ENCODE results near the gene LRIT1. TPM values are rescaled to one million over a fixed set of nuclear protein-coding genes. Genes with fewer than 3 reads are reported as not detected.

The LRIT1 gene
- polyA plus RNA-seq, 3 donors = not detected

GRCh38 chr10:84193327-84193726, 48.0 kb downstream of the LRIT1 start:
- no peak for DNase-seq

- no peak for DNase-seq
Measured at GRCh38 chr10:84191106-84191505, 50.2 kb downstream of the LRIT1 start.

GRCh38 chr10:84190621-84191020, 50.7 kb downstream of the LRIT1 start:
- no peak for DNase-seq

- DNase-seq = no peak
Measured at GRCh38 chr10:84188815-84189214, 52.5 kb downstream of the LRIT1 start.

- DNase-seq = no peak
Measured at GRCh38 chr10:84185526-84186175, 55.7 kb downstream of the LRIT1 start.

- no peak for DNase-seq
Measured at GRCh38 chr10:84184517-84184916, 56.8 kb downstream of the LRIT1 start.

GRCh38 chr10:84181631-84182030, 59.7 kb downstream of the LRIT1 start:
- no peak for DNase-seq

Other genes starting within 250 kb of the LRIT1 start
- gene GHITM, start 102.0 kb downstream of the LRIT1 start, polyA plus RNA-seq (ENCODE audit: insufficient read length in 3 of 3) = 100 to 1,000 TPM; 161 to 165 (median 164) TPM
- gene GPR15LG, start 67.7 kb downstream of the LRIT1 start, polyA plus RNA-seq (ENCODE audit: insufficient read length in 3 of 3) = under 1 TPM; 0.43 to 0.97 (median 0.78) TPM
- 1 to 10 TPM in 2 of 3 donors, under 1 TPM in 1; 0.65 to 1.3 (median 1.2) TPM for gene CDHR1, start 47.0 kb downstream of the LRIT1 start, polyA plus RNA-seq (ENCODE audit: insufficient read length in 3 of 3)
- gene LRIT2, start 16.0 kb downstream of the LRIT1 start, polyA plus RNA-seq (ENCODE audit: insufficient read length in 3 of 3) = not detected
- under 1 TPM in 1 of 3 donors, not detected in 2; 0.10 TPM for gene RGR, start 3.5 kb upstream of the LRIT1 start, polyA plus RNA-seq (ENCODE audit: insufficient read length in 3 of 3)
- gene CCSER2, start 87.0 kb upstream of the LRIT1 start, polyA plus RNA-seq (ENCODE audit: insufficient read length in 3 of 3) = 10 to 100 TPM; 24.7 to 28.5 (median 24.8) TPM